Glomerular visceral epithelial cell (primary cell): Measurements from ENCODE around the gene TTC9.
"Not testable (repeated sequence)": the region's sequence is repeated elsewhere in the genome, so short reads cannot be mapped to it uniquely, and the experiment has no call there.

Experiments
- DNase-seq: peaks from one replicate; pipeline ENCODE4 v3.0.0-alpha.2; 2016; ENCODE audit errors: extremely low spot score

Gene TTC9

GRCh38 chr14:70677341-70677740 is 35.6 kb downstream of the TTC9 start:
- DNase-seq: no peak

GRCh38 chr14:70680748-70681147 is 39.0 kb downstream of the TTC9 start:
- no peak for DNase-seq

GRCh38 chr14:70683983-70684382 is 42.3 kb downstream of the TTC9 start:
- DNase-seq: no peak

GRCh38 chr14:70685474-70686197 is 43.9 kb downstream of the TTC9 start:
- DNase-seq: no peak

GRCh38 chr14:70692210-70692609 is 50.5 kb downstream of the TTC9 start:
- DNase-seq: no peak

- DNase-seq: no peak
These were observed 54.3 kb downstream of the TTC9 start for GRCh38 chr14:70696026-70696425.

- no peak for DNase-seq
These were observed 56.0 kb downstream of the TTC9 start for GRCh38 chr14:70697701-70698100.

GRCh38 chr14:70698288-70698687 is 56.6 kb downstream of the TTC9 start:
- DNase-seq: peak; percentile 39

- no peak for DNase-seq
These were observed 57.9 kb downstream of the TTC9 start for GRCh38 chr14:70699646-70700045.

- no peak for DNase-seq
These were observed 59.4 kb downstream of the TTC9 start for GRCh38 chr14:70700955-70701585.

GRCh38 chr14:70701610-70702009 is 59.9 kb downstream of the TTC9 start:
- DNase-seq: no peak

GRCh38 chr14:70702161-70702560 is 60.4 kb downstream of the TTC9 start:
- DNase-seq: no peak

GRCh38 chr14:70703621-70704168 is 62.0 kb downstream of the TTC9 start:
- DNase-seq: not testable (repeated sequence)

- no peak for DNase-seq
These were observed 63.2 kb downstream of the TTC9 start for GRCh38 chr14:70704960-70705359.

GRCh38 chr14:70706177-70706576 is 64.5 kb downstream of the TTC9 start:
- no peak for DNase-seq

- DNase-seq: peak; percentile 91
These were observed 65.7 kb downstream of the TTC9 start for GRCh38 chr14:70707138-70708038.

GRCh38 chr14:70708717-70709570 is 67.2 kb downstream of the TTC9 start:
- DNase-seq: no peak

GRCh38 chr14:70709726-70710382 is 68.1 kb downstream of the TTC9 start:
- DNase-seq: no peak

- DNase-seq: no peak
These were observed 69.7 kb downstream of the TTC9 start for GRCh38 chr14:70711451-70711850.

GRCh38 chr14:70713096-70713495 is 71.4 kb downstream of the TTC9 start:
- no peak for DNase-seq

GRCh38 chr14:70713511-70713916 is 71.8 kb downstream of the TTC9 start:
- DNase-seq: no peak
